Measurements from ENCODE around the gene IQSEC3. TPM values are rescaled to one million over a fixed set of nuclear protein-coding genes. Genes with fewer than 3 reads are reported as not detected.
"Not testable (repeated sequence)": the region's sequence is repeated elsewhere in the genome, so short reads cannot be mapped to it uniquely, and the experiment has no call there.

IQSEC3 gene
- total and polyA plus RNA-seq, 7 experiments from 2014 or later, result 0.36 to 5.5 (median 1.7) TPM; not detected in 1

DNA sequence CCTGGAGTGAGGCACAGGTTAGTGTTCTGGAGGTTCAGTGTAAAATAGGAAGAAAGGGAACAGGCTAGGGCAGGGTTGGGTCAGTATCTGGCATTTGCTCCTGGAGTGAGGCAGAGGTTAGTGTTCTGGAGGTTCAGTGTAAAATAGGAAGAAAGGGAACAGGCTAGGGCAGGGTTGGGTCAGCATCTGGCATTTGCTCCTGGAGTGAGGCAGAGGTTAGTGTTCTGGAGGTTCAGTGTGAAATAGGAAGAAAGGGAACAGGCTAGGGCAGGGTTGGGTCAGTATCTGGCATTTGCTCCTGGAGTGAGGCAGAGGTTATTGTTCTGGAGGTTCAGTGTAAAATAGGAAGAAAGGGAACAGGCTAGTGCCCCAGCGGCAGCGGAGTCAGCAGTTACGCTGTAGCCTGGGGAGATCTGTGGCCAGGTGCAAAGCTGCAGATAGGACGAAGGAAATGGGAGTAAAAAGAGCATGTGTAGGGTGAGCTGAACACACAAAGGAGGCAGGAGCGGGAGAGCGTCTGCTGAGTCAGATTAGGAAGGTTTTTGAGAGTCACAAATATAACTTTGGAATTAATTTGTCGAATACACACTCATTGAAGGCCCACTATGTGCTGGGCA lies 67.2 kb downstream of the IQSEC3 start:
- H3K27me3 ChIP-seq (ENCODE audit: control insufficient read depth in 2 of 2, insufficient read depth in 2 of 2, low read length in 2 of 2); H3K4me1 ChIP-seq (ENCODE audit: control insufficient read depth in 2 of 2, insufficient read depth in 2 of 2, low read length in 2 of 2); H3K36me3 ChIP-seq (ENCODE audit: control insufficient read depth in 2 of 3, insufficient read depth in 3 of 3, low read length in 3 of 3); H3K9me3 ChIP-seq (ENCODE audit: control insufficient read depth in 2 of 3, low read length in 3 of 3); H3K36me3 Mint-ChIP-seq; H3K27ac Mint-ChIP-seq; H3K4me3 Mint-ChIP-seq; POLR2A ChIA-PET; H3K4me3 ChIP-seq (ENCODE audit: low read length); DNase-seq; H3K9me3 Mint-ChIP-seq; H3K4me1 Mint-ChIP-seq; CTCF ChIA-PET; H3K27ac ChIP-seq (ENCODE audit: low read depth, low read length); ATAC-seq; intact Hi-C loops (cut with micrococcal nuclease): not testable (repeated sequence)
- peaks cover 6 to 37% (median 13%) of the 10 kb centered on the region in 5 donors for H3K27me3 Mint-ChIP-seq

DNA sequence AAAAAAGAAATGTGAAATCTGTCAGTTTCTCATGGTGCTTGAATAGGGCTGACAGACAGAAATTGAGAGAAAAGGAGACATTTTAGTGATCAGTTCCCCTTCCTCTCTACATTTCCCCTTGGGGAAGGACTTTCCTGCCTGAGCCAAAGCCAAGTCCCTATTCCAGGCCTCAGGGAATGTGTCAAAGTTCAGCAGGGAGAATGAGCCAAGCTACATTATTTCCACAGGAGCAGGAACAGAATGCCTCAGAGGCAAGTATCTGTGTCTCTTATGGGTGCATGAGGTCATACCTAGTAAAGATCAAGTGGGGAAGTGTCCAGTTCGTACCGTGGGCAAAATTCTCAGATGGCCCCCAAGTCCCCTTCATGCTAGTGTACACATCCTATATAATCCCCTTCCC lies 68.6 kb downstream of the IQSEC3 start:
- H3K27me3 ChIP-seq (ENCODE audit: control insufficient read depth in 2 of 2, insufficient read depth in 2 of 2, low read length in 2 of 2), result no peaks in the 10 kb centered on the region
- peaks cover 0 to 10% (median 4%) of the 10 kb centered on the region in 7 donors for H3K4me1 Mint-ChIP-seq
- H3K4me3 Mint-ChIP-seq, result no peak overlapping the region
- no peaks in the 10 kb centered on the region for H3K4me1 ChIP-seq (ENCODE audit: control insufficient read depth in 2 of 2, insufficient read depth in 2 of 2, low read length in 2 of 2)
- ATAC-seq, result no peak
- ChIA-PET POLR2A (no interaction called here), CTCF (no interaction called here)
- H3K27ac ChIP-seq (ENCODE audit: low read depth, low read length), result no peak overlapping the region
- no peaks in the 10 kb centered on the region for H3K36me3 ChIP-seq (ENCODE audit: control insufficient read depth in 2 of 3, insufficient read depth in 3 of 3, low read length in 3 of 3)
- peaks cover 11 to 45% (median 20%) of the 10 kb centered on the region in 5 donors for H3K27me3 Mint-ChIP-seq
- no peaks in the 10 kb centered on the region for H3K9me3 Mint-ChIP-seq
- H3K36me3 Mint-ChIP-seq, result no peaks in the 10 kb centered on the region
- H3K9me3 ChIP-seq (ENCODE audit: control insufficient read depth in 2 of 3, low read length in 3 of 3), result no peaks in the 10 kb centered on the region
- intact Hi-C loops (cut with micrococcal nuclease), result no loop called here
- no peak overlapping the region for H3K27ac Mint-ChIP-seq
- no peak overlapping the region for H3K4me3 ChIP-seq (ENCODE audit: low read length)
- DNase-seq, result no peak

DNA sequence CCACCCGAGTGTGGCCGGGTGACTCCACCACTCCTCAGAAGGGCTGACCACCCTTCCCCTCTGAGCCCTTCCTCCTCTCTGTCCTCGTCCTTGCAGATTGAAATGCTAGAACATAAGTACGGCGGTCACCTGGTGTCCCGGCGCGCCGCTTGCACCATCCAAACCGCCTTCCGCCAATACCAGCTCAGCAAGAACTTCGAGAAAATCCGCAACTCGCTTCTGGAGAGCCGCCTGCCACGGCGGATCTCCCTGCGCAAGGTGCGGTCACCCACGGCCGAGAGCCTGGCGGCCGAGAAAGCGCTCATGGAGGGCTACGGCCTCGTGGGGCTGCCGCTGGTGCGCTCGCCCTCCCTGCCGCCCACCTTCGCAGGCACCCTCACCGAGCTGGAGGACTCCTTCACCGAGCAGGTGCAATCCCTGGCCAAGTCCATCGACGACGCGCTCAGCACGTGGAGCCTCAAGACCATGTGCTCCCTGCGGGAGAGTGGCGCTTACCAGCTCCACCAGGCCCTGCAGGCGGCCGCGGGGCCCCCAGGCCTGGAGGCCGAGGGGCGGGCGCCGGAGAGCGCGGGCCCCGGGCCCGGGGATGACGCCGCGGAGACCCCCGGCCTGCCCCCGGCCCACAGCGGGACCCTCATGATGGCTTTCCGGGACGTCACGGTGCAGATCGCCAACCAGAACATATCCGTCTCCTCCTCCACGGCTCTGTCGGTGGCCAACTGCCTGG lies 71.8 kb downstream of the IQSEC3 start:
- Mint-ChIP-seq H3K36me3 (no peaks in the 10 kb centered on the region), H3K4me1 (peaks cover 2 to 12% (median 4%) of the 10 kb centered on the region in 7 donors), H3K4me3 (peak overlapping the region in 5 of 10 donors; percentile 51 to 83 (median 80)), H3K9me3 (no peaks in the 10 kb centered on the region), H3K27me3 (peaks cover 16 to 40% (median 27%) of the 10 kb centered on the region in 5 donors), H3K27ac (no peak overlapping the region)
- no peak overlapping the region for H3K4me3 ChIP-seq (ENCODE audit: low read length)
- H3K27ac ChIP-seq (ENCODE audit: low read depth, low read length), result no peak overlapping the region
- ChIA-PET CTCF (no interaction called here), POLR2A (no interaction called here)
- intact Hi-C loops (cut with micrococcal nuclease), result no loop called here
- no peaks in the 10 kb centered on the region for H3K4me1 ChIP-seq (ENCODE audit: control insufficient read depth in 2 of 2, insufficient read depth in 2 of 2, low read length in 2 of 2)
- DNase-seq (no peak), ATAC-seq (no peak)
- no peaks in the 10 kb centered on the region for H3K27me3 ChIP-seq (ENCODE audit: control insufficient read depth in 2 of 2, insufficient read depth in 2 of 2, low read length in 2 of 2)
- H3K9me3 ChIP-seq (ENCODE audit: control insufficient read depth in 2 of 3, low read length in 3 of 3), result no peaks in the 10 kb centered on the region
- H3K36me3 ChIP-seq (ENCODE audit: control insufficient read depth in 2 of 3, insufficient read depth in 3 of 3, low read length in 3 of 3), result no peaks in the 10 kb centered on the region

DNA sequence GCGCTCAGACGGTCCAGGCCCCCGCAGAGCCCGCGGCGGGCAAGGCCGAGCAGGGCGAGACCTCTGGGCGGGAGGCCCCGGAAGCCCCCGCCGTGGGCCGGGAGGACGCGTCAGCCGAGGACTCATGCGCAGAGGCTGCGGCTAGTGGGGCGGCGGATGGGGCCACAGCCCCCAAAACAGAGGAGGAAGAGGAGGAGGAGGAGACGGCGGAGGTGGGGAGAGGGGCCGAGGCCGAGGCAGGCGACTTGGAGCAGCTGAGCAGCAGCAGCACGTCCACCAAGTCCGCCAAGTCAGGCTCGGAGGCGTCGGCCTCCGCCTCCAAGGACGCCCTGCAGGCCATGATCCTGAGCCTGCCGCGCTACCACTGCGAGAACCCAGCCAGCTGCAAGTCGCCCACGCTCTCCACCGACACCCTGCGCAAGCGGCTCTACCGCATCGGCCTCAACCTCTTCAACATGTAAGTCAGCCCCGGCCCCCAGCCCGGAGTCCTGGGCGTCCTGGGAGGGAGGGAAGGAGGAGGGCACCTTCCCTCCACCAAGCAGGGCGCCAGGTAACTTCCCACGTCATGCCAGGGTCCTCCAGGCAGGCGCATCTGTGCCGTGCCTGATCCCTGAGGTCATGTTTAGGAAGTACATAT lies 72.4 kb downstream of the IQSEC3 start:
- ATAC-seq (no peak), DNase-seq (peak in 1 of 9 donors; percentile 26)
- Mint-ChIP-seq H3K9me3 (no peaks in the 10 kb centered on the region), H3K4me1 (peaks cover 4 to 15% (median 5%) of the 10 kb centered on the region in 7 donors), H3K27ac (peak overlapping the region in 1 of 9 donors; percentile 57), H3K36me3 (no peaks in the 10 kb centered on the region), H3K27me3 (peaks cover 16 to 37% (median 27%) of the 10 kb centered on the region in 5 donors), H3K4me3 (peak overlapping the region; percentile 32 to 83 (median 68))
- Histone ChIP-seq H3K4me3 (ENCODE audit: low read length) (no peak overlapping the region), H3K9me3 (ENCODE audit: control insufficient read depth in 2 of 3, low read length in 3 of 3) (no peaks in the 10 kb centered on the region), H3K27me3 (ENCODE audit: control insufficient read depth in 2 of 2, insufficient read depth in 2 of 2, low read length in 2 of 2) (no peaks in the 10 kb centered on the region), H3K27ac (ENCODE audit: low read depth, low read length) (no peak overlapping the region), H3K36me3 (ENCODE audit: control insufficient read depth in 2 of 3, insufficient read depth in 3 of 3, low read length in 3 of 3) (no peaks in the 10 kb centered on the region), H3K4me1 (ENCODE audit: control insufficient read depth in 2 of 2, insufficient read depth in 2 of 2, low read length in 2 of 2) (no peaks in the 10 kb centered on the region)
- intact Hi-C loops (cut with micrococcal nuclease), result no loop called here
- ChIA-PET CTCF (no interaction called here), POLR2A (no interaction called here)

DNA sequence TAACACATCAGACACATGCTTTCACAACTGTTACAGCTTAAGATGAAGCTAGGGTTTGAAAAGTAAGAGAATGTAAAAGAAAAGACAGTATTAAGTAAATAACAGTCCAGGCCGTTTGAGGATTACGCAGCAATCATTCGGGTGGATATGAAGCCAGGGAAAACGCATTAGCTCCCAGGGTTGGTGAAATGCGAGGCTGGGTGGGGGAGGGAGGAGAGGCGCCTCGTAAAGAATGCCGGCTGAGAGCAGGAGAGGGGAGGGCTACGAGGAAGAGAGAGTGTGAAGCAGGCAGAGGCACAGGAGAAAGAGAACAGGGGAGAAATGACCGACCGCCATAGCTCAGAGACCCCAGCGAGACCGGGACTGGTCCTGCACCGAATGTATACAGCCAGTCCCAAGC lies 73.0 kb downstream of the IQSEC3 start:
- Histone ChIP-seq H3K9me3 (ENCODE audit: control insufficient read depth in 2 of 3, low read length in 3 of 3) (no peaks in the 10 kb centered on the region), H3K36me3 (ENCODE audit: control insufficient read depth in 2 of 3, insufficient read depth in 3 of 3, low read length in 3 of 3) (no peaks in the 10 kb centered on the region), H3K27ac (ENCODE audit: low read depth, low read length) (no peak overlapping the region), H3K27me3 (ENCODE audit: control insufficient read depth in 2 of 2, insufficient read depth in 2 of 2, low read length in 2 of 2) (no peaks in the 10 kb centered on the region), H3K4me3 (ENCODE audit: low read length) (no peak overlapping the region), H3K4me1 (ENCODE audit: control insufficient read depth in 2 of 2, insufficient read depth in 2 of 2, low read length in 2 of 2) (no peaks in the 10 kb centered on the region)
- ChIA-PET CTCF (no interaction called here), POLR2A (no interaction called here)
- no peak for ATAC-seq
- DNase-seq, result no peak
- H3K9me3 Mint-ChIP-seq, result no peaks in the 10 kb centered on the region
- H3K36me3 Mint-ChIP-seq, result no peaks in the 10 kb centered on the region
- H3K4me1 Mint-ChIP-seq, result peaks cover 5 to 21% (median 10%) of the 10 kb centered on the region in 7 donors
- H3K27ac Mint-ChIP-seq, result peak overlapping the region in 2 of 9 donors; percentile 17 to 34
- peak overlapping the region in 9 of 10 donors; percentile 32 to 83 (median 68) for H3K4me3 Mint-ChIP-seq
- intact Hi-C loops (cut with micrococcal nuclease), result no loop called here
- peaks cover 16 to 37% (median 27%) of the 10 kb centered on the region in 5 donors for H3K27me3 Mint-ChIP-seq

DNA sequence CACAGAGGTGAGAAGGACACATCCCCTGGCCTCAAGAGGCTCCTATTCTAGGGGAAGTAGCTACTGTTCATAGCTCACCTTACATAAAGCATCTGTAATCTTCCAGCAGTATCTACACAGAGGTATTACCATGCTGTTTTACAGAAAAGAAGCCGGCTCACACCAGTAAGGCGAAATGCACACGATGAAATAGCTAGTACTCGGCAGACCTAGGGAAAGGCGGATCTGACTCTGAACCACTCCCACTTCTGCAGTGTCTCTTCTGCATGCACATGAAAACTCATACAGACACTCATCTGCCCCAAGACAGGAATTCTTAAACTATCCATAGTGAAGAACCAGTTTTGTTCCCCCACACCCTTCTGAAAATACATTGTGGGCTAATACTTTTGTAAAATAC lies 73.6 kb downstream of the IQSEC3 start:
- H3K9me3 Mint-ChIP-seq, result no peaks in the 10 kb centered on the region
- ChIA-PET POLR2A (no interaction called here), CTCF (no interaction called here)
- Histone ChIP-seq H3K9me3 (ENCODE audit: control insufficient read depth in 2 of 3, low read length in 3 of 3) (no peaks in the 10 kb centered on the region), H3K36me3 (ENCODE audit: control insufficient read depth in 2 of 3, insufficient read depth in 3 of 3, low read length in 3 of 3) (no peaks in the 10 kb centered on the region), H3K27me3 (ENCODE audit: control insufficient read depth in 2 of 2, insufficient read depth in 2 of 2, low read length in 2 of 2) (no peaks in the 10 kb centered on the region), H3K4me3 (ENCODE audit: low read length) (no peak overlapping the region), H3K27ac (ENCODE audit: low read depth, low read length) (no peak overlapping the region), H3K4me1 (ENCODE audit: control insufficient read depth in 2 of 2, insufficient read depth in 2 of 2, low read length in 2 of 2) (no peaks in the 10 kb centered on the region)
- H3K36me3 Mint-ChIP-seq, result no peaks in the 10 kb centered on the region
- DNase-seq, result no peak
- peak overlapping the region in 5 of 10 donors; percentile 40 to 83 (median 68) for H3K4me3 Mint-ChIP-seq
- H3K27me3 Mint-ChIP-seq, result peaks cover 16 to 37% (median 27%) of the 10 kb centered on the region in 5 donors
- peak overlapping the region in 1 of 9 donors; percentile 17 for H3K27ac Mint-ChIP-seq
- no peak for ATAC-seq
- intact Hi-C loops (cut with micrococcal nuclease), result no loop called here
- H3K4me1 Mint-ChIP-seq, result peaks cover 5 to 26% (median 15%) of the 10 kb centered on the region in 7 donors

Data from naive thymus-derived CD4-positive, alpha-beta T cell (primary cell).